Stimulated activated CD8-positive, alpha-beta memory T cell treated with anti-CD3 and anti-CD28 coated beads, Interleukin-12 subunit alpha, Interleukin-12 subunit beta, amount 100 ng/mL, for 1 hour (primary cell): ENCODE data around the gene SLC44A1.

Experiments used
- DNase-seq: peaks from one replicate; pipeline ENCODE4 v3.0.0-alpha.2; 2020; ENCODE audit warnings: low read depth

The SLC44A1 gene

GRCh38 chr9:105305856-105306255, 61.4 kb downstream of the SLC44A1 start:
- DNase-seq = no peak

GRCh38 chr9:105306351-105307140, 62.1 kb downstream of the SLC44A1 start:
- DNase-seq = no peak

GRCh38 chr9:105307591-105308130, 63.2 kb downstream of the SLC44A1 start:
- DNase-seq = no peak

GRCh38 chr9:105308461-105309341, 64.2 kb downstream of the SLC44A1 start:
- DNase-seq = no peak

DNA sequence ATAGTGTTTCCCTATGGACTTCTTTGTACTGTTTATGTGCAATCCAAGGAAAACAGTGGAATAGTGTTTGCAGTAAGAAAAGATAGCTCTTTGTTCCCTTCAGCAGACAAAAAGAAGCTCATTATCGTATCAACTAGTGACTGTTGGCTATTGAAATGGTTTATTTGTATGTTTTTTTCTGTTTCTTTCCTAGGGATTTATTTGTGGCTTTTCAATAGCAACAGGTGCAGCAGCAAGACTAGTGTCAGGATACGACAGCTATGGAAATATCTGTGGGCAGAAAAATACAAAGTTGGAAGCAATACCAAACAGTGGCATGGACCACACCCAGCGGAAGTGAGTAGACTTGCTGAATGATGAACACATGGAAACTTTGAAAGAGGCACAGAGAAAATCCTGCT, 65.1 kb downstream of the SLC44A1 start:
- DNase-seq = no peak

DNA sequence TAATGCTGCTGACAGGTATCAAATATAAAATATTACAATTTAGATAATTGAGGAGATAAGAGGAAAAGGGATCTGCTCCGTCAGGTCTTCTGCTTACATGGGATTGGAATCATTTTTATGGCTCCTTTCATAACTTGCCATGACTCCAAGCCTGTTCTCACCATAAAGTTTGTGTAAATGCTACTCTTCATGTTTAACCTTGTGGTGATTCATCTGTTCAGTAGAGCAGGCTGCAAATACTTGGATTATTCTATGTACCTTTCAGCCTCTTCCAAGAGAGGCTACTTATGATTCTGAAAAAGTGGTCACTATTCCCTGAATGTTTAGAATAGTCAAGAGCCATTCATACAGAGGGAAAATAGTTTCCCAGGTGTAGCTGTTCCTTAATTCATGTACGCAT, 66.9 kb downstream of the SLC44A1 start:
- DNase-seq = no peak

DNA sequence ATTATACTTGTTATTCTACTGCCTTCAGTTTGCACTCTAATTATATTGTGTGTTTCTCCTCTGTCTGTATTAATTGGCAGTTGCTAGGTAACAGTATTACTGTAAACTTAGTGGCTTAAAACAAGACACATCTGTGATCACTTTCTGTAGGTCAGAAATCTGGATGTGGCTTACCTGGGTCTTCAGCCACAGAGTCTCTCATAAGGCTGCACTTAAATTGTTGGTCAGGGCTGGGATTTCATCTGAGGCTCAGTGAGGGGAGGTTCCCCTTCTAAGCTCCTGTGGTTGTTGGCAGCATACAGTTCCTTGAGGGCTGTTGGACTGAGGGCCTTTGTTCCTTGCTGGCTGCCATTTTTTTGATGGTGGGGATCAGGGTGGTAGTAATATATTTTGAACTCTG, 68.8 kb downstream of the SLC44A1 start:
- DNase-seq = no peak

DNA sequence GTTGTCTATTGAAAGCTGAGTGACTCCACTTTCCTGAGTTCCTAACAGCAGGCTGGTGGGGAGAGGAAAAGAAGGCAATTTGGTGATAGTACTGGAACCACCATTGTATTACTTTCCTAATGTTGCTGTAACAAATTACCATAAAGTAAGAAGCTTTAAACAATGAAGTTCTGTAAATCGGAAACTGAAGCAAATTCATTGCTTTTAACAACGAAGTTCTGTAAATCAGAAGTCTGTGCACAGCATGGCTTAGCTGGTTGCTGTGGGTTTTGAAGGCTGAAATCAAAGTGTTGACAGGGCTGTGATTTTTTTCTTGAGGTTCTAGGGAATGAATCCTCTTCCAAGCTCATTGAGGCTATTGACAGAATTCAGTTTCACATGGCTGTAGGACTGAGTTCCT, 72.3 kb downstream of the SLC44A1 start:
- DNase-seq = no peak

DNA sequence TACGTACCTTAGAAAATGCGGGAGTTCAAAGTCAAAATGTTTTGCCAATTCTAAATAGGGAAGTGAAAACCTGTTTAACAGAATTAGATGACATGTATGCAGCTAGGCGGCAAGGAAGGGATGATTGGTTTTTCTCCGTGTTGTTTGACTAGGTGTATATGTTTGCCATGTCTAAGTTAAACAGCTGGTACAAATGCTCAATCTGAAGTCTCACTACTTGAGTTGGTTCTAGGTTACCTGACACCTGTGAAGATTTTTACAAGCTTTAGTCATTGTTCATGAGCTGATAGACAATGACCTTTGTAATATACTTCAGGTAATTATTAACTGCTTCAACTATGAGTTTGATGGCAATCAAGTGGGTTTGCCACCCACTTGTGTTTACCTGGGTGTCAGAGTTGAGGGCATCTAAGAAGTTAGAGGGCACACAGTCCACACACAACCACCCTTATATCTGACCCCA, 74.3 kb downstream of the SLC44A1 start:
- no peak for DNase-seq

DNA sequence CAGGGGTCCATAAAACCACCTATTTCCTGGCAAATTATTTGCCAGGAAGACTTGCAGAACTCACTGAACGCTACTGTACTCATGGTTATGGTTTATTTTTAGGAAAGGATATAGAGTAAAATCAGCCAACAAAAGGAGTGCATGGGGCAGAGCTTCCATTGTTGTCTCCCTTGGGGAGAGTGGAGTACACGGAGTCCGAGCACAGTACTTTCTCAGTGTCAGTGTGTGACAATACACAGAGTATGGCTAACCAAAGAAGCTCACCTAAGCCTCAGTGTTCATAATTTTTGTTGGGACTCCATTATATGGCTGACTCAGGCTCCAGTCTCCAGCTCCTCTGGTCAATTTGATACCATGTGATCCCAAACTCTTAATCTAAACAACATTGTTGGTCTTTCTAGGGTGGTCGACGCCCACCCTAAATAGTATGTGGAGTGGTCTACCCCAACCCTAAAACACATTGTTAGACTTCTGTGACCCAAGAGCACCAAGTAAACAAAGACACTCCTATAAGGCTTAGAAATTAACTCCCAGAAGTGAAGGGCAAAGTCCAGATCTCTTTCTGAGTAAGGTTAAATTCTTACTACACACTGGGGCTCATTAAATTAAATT, 74.9 kb downstream of the SLC44A1 start:
- no peak for DNase-seq

GRCh38 chr9:105320568-105320967, 76.1 kb downstream of the SLC44A1 start:
- no peak for DNase-seq

GRCh38 chr9:105328296-105328695, 83.8 kb downstream of the SLC44A1 start:
- DNase-seq = no peak

GRCh38 chr9:105328872-105329718, 84.6 kb downstream of the SLC44A1 start:
- no peak for DNase-seq

DNA sequence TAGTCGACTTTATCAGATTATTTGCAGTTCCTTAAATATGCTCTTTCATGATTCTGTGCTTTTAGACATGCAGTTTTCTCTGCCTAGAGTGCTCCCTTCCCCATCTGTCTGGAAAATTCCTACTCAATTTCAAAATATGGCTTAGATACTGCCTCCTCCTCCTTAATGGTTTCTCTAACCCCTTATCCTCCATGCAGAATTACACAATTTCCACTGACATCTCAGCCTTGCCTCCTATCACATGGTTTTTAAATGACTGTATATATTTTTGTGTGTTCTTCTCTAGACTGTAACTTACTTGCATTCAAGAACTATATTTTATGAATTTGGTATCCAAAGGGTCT, 85.2 kb downstream of the SLC44A1 start:
- DNase-seq = no peak

DNA sequence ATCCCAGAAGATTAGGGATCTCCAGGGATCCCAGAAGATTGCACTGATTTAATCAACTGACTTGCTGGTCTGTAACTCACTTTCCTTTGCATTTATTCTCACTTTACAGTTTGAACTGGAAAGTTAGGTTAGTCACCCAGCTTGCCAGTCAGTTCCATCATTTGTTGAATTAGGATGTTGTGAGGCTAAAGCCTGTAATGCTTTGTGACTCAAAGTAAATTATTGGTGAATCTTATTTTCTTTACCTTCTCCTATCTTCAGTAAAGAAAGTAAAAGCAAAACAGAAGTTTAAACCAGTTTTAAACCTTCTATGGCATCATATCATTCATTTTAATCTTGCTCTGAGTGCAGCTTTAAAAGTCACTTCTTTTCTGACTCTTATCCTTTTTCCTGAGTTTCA, 85.8 kb downstream of the SLC44A1 start:
- DNase-seq = no peak

- DNase-seq = no peak
These were observed 86.3 kb downstream of the SLC44A1 start for GRCh38 chr9:105330755-105331154.

GRCh38 chr9:105331160-105331559, 86.7 kb downstream of the SLC44A1 start:
- DNase-seq = no peak

- DNase-seq = no peak
These were observed 87.3 kb downstream of the SLC44A1 start for GRCh38 chr9:105331755-105332154.

GRCh38 chr9:105332471-105332870, 88.0 kb downstream of the SLC44A1 start:
- DNase-seq = no peak

DNA sequence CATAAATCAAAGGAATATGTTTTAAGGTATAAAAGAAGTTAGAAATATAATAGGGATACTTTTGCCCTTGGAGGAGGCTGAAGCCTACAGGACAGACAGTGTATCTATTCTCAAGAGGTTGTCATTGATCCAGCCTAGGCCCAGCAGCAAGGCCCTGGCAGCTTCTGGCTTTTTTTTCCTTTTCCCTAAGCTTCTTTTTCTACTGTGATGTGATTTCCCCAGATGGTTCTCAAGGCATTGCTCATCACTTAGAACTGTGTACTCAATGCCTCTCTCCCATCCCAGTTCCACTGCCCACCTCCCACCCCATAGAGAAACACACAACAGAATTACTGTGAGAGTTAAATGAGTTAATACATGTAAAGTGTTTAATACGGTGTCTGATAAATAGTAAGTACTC, 88.6 kb downstream of the SLC44A1 start:
- no peak for DNase-seq

- no peak for DNase-seq
These were observed 89.4 kb downstream of the SLC44A1 start for GRCh38 chr9:105333811-105334210.

- DNase-seq = no peak
These were observed 93.9 kb downstream of the SLC44A1 start for GRCh38 chr9:105338308-105338707.
